ENCODE measurements around the gene PTPRD.

The PTPRD gene

GRCh38 chr9:9913276-9913832 lies 699.4 kb downstream of the PTPRD start:
- H3K27me3 ChIP-seq (ENCODE audit: insufficient read depth, low read length) = no peaks in the 10 kb centered on the region
- no peaks in the 10 kb centered on the region for H3K36me3 ChIP-seq (ENCODE audit: insufficient read depth, low read length)
- no peak overlapping the region for H2AFZ ChIP-seq (ENCODE audit: low read length, unreplicated experiment)
- no peaks in the 10 kb centered on the region for H3K4me1 ChIP-seq (ENCODE audit: control insufficient read depth, insufficient read depth, low read length, unreplicated experiment)
- H3K79me2 ChIP-seq (ENCODE audit: control insufficient read depth, insufficient read depth, low read length, unreplicated experiment) = no peaks in the 10 kb centered on the region
- H3K27ac ChIP-seq (ENCODE audit: low read depth, low read length) = no peak overlapping the region
- no peak overlapping the region for H3K4me3 ChIP-seq (ENCODE audit: low read depth, low read length)

GRCh38 chr9:9912459-9912858 lies 700.3 kb downstream of the PTPRD start:
- H3K36me3 ChIP-seq (ENCODE audit: insufficient read depth, low read length) = no peaks in the 10 kb centered on the region

GRCh38 chr9:9905736-9906135 lies 707.1 kb downstream of the PTPRD start:
- no peaks in the 10 kb centered on the region for H3K36me3 ChIP-seq (ENCODE audit: insufficient read depth, low read length)
- no peaks in the 10 kb centered on the region for H3K27me3 ChIP-seq (ENCODE audit: insufficient read depth, low read length)
- no peak overlapping the region for H2AFZ ChIP-seq (ENCODE audit: low read length, unreplicated experiment)
- no peak overlapping the region for H3K4me3 ChIP-seq (ENCODE audit: low read depth, low read length)
- no peak overlapping the region for H3K27ac ChIP-seq (ENCODE audit: low read depth, low read length)
- H3K79me2 ChIP-seq (ENCODE audit: control insufficient read depth, insufficient read depth, low read length, unreplicated experiment) = no peaks in the 10 kb centered on the region
- H3K4me1 ChIP-seq (ENCODE audit: control insufficient read depth, insufficient read depth, low read length, unreplicated experiment) = no peaks in the 10 kb centered on the region

More at GRCh38 chr9:9912459-9912858, 700.3 kb downstream of the PTPRD start:
- no peak overlapping the region for H3K4me3 ChIP-seq (ENCODE audit: low read depth, low read length)
- H3K27me3 ChIP-seq (ENCODE audit: insufficient read depth, low read length) = no peaks in the 10 kb centered on the region
- H3K27ac ChIP-seq (ENCODE audit: low read depth, low read length) = no peak overlapping the region
- no peaks in the 10 kb centered on the region for H3K79me2 ChIP-seq (ENCODE audit: control insufficient read depth, insufficient read depth, low read length, unreplicated experiment)
- no peaks in the 10 kb centered on the region for H3K4me1 ChIP-seq (ENCODE audit: control insufficient read depth, insufficient read depth, low read length, unreplicated experiment)
- H2AFZ ChIP-seq (ENCODE audit: low read length, unreplicated experiment) = no peak overlapping the region

- Histone ChIP-seq H3K36me3 (ENCODE audit: insufficient read depth, low read length) (no peaks in the 10 kb centered on the region), H3K27me3 (ENCODE audit: insufficient read depth, low read length) (no peaks in the 10 kb centered on the region), H3K79me2 (ENCODE audit: control insufficient read depth, insufficient read depth, low read length, unreplicated experiment) (no peaks in the 10 kb centered on the region), H3K27ac (ENCODE audit: low read depth, low read length) (no peak overlapping the region), H2AFZ (ENCODE audit: low read length, unreplicated experiment) (no peak overlapping the region), H3K4me1 (ENCODE audit: control insufficient read depth, insufficient read depth, low read length, unreplicated experiment) (no peaks in the 10 kb centered on the region), H3K4me3 (ENCODE audit: low read depth, low read length) (no peak overlapping the region)
These were observed 708.8 kb downstream of the PTPRD start for GRCh38 chr9:9904041-9904440.

- H2AFZ ChIP-seq (ENCODE audit: low read length, unreplicated experiment) = no peak overlapping the region
- no peak overlapping the region for H3K4me3 ChIP-seq (ENCODE audit: low read depth, low read length)
- H3K4me1 ChIP-seq (ENCODE audit: control insufficient read depth, insufficient read depth, low read length, unreplicated experiment) = no peaks in the 10 kb centered on the region
These were observed 711.2 kb downstream of the PTPRD start for GRCh38 chr9:9901624-9902023.

GRCh38 chr9:9893837-9894236 lies 719.0 kb downstream of the PTPRD start:
- no peak overlapping the region for H2AFZ ChIP-seq (ENCODE audit: low read length, unreplicated experiment)
- no peaks in the 10 kb centered on the region for H3K4me1 ChIP-seq (ENCODE audit: control insufficient read depth, insufficient read depth, low read length, unreplicated experiment)
- no peaks in the 10 kb centered on the region for H3K79me2 ChIP-seq (ENCODE audit: control insufficient read depth, insufficient read depth, low read length, unreplicated experiment)
- no peak overlapping the region for H3K4me3 ChIP-seq (ENCODE audit: low read depth, low read length)
- no peak overlapping the region for H3K27ac ChIP-seq (ENCODE audit: low read depth, low read length)
- no peaks in the 10 kb centered on the region for H3K27me3 ChIP-seq (ENCODE audit: insufficient read depth, low read length)
- H3K36me3 ChIP-seq (ENCODE audit: insufficient read depth, low read length) = no peaks in the 10 kb centered on the region; the same call in 1 of the 2 replicates

More at GRCh38 chr9:9901624-9902023, 711.2 kb downstream of the PTPRD start:
- H3K27me3 ChIP-seq (ENCODE audit: insufficient read depth, low read length) = no peaks in the 10 kb centered on the region
- no peak overlapping the region for H3K27ac ChIP-seq (ENCODE audit: low read depth, low read length)
- no peaks in the 10 kb centered on the region for H3K36me3 ChIP-seq (ENCODE audit: insufficient read depth, low read length)
- no peaks in the 10 kb centered on the region for H3K79me2 ChIP-seq (ENCODE audit: control insufficient read depth, insufficient read depth, low read length, unreplicated experiment)

- no peak overlapping the region for H2AFZ ChIP-seq (ENCODE audit: low read length, unreplicated experiment)
- no peaks in the 10 kb centered on the region for H3K4me1 ChIP-seq (ENCODE audit: control insufficient read depth, insufficient read depth, low read length, unreplicated experiment)
- no peaks in the 10 kb centered on the region for H3K79me2 ChIP-seq (ENCODE audit: control insufficient read depth, insufficient read depth, low read length, unreplicated experiment)
- no peak overlapping the region for H3K4me3 ChIP-seq (ENCODE audit: low read depth, low read length)
- no peaks in the 10 kb centered on the region; the same call in 1 of the 2 replicates for H3K36me3 ChIP-seq (ENCODE audit: insufficient read depth, low read length)
- H3K27me3 ChIP-seq (ENCODE audit: insufficient read depth, low read length) = no peaks in the 10 kb centered on the region
- no peak overlapping the region for H3K27ac ChIP-seq (ENCODE audit: low read depth, low read length)
These were observed 720.6 kb downstream of the PTPRD start for GRCh38 chr9:9892217-9892616.

- Histone ChIP-seq H3K36me3 (ENCODE audit: insufficient read depth, low read length) (no peaks in the 10 kb centered on the region), H3K27ac (ENCODE audit: low read depth, low read length) (no peak overlapping the region), H3K4me1 (ENCODE audit: control insufficient read depth, insufficient read depth, low read length, unreplicated experiment) (no peaks in the 10 kb centered on the region)
These were observed 731.1 kb downstream of the PTPRD start for GRCh38 chr9:9881692-9882091.

GRCh38 chr9:9874270-9874669 lies 738.5 kb downstream of the PTPRD start:
- no peaks in the 10 kb centered on the region for H3K4me1 ChIP-seq (ENCODE audit: control insufficient read depth, insufficient read depth, low read length, unreplicated experiment)
- no peak overlapping the region for H2AFZ ChIP-seq (ENCODE audit: low read length, unreplicated experiment)
- no peak overlapping the region for H3K27ac ChIP-seq (ENCODE audit: low read depth, low read length)
- H3K4me3 ChIP-seq (ENCODE audit: low read depth, low read length) = no peak overlapping the region
- H3K36me3 ChIP-seq (ENCODE audit: insufficient read depth, low read length) = no peaks in the 10 kb centered on the region
- H3K27me3 ChIP-seq (ENCODE audit: insufficient read depth, low read length) = no peaks in the 10 kb centered on the region
- no peaks in the 10 kb centered on the region for H3K79me2 ChIP-seq (ENCODE audit: control insufficient read depth, insufficient read depth, low read length, unreplicated experiment)

More at GRCh38 chr9:9881692-9882091, 731.1 kb downstream of the PTPRD start:
- no peak overlapping the region for H3K4me3 ChIP-seq (ENCODE audit: low read depth, low read length)
- no peaks in the 10 kb centered on the region for H3K27me3 ChIP-seq (ENCODE audit: insufficient read depth, low read length)
- H2AFZ ChIP-seq (ENCODE audit: low read length, unreplicated experiment) = no peak overlapping the region
- H3K79me2 ChIP-seq (ENCODE audit: control insufficient read depth, insufficient read depth, low read length, unreplicated experiment) = no peaks in the 10 kb centered on the region

GRCh38 chr9:9862235-9862810 lies 750.5 kb downstream of the PTPRD start:
- H3K4me1 ChIP-seq (ENCODE audit: control insufficient read depth, insufficient read depth, low read length, unreplicated experiment) = no peaks in the 10 kb centered on the region
- no peaks in the 10 kb centered on the region for H3K27me3 ChIP-seq (ENCODE audit: insufficient read depth, low read length)
- no peak overlapping the region for H3K27ac ChIP-seq (ENCODE audit: low read depth, low read length)
- no peaks in the 10 kb centered on the region for H3K36me3 ChIP-seq (ENCODE audit: insufficient read depth, low read length)
- no peak overlapping the region for H3K4me3 ChIP-seq (ENCODE audit: low read depth, low read length)
- no peak overlapping the region for H2AFZ ChIP-seq (ENCODE audit: low read length, unreplicated experiment)
- H3K79me2 ChIP-seq (ENCODE audit: control insufficient read depth, insufficient read depth, low read length, unreplicated experiment) = no peaks in the 10 kb centered on the region
